Neural cell (in vitro differentiated cells): ENCODE measurements around the gene ARHGEF16. TPM values are rescaled to one million over a fixed set of nuclear protein-coding genes. Genes with fewer than 3 reads are reported as not detected.

Experiments
- H2AFZ ChIP-seq: fragments of 200-600, 300-800 bp; sonication (generic), shearing (Covaris generic); 2 replicates; pipeline ENCODE4 v1.6.0; 2014; ENCODE audit warnings: low read depth, mild to moderate bottlenecking, antibody characterized with exemption, low read length, moderate library complexity
- H3F3A ChIP-seq: fragments of 200-600 bp; shearing (Covaris generic); 2 replicates; pipeline ENCODE4 v1.6.1; 2016; ENCODE audit warnings: mild to moderate bottlenecking, moderate library complexity, mixed read lengths, antibody characterized with exemption, low read length; ENCODE audit not compliant: insufficient read depth, poor library complexity, severe bottlenecking
- H3K27ac ChIP-seq: fragments of 200-600, 300-800 bp; sonication (generic), shearing (Covaris generic); 2 replicates; pipeline ENCODE4 v1.5.1; 2014; ENCODE audit warnings: mild to moderate bottlenecking, low read length, moderate library complexity
- H3K27me3 ChIP-seq: fragments of 300-800, 200-600 bp; sonication (generic), shearing (Covaris generic); 2 replicates; pipeline ENCODE4 v1.6.0; 2014; ENCODE audit warnings: mild to moderate bottlenecking, low read depth, low read length, moderate library complexity; ENCODE audit not compliant: insufficient read depth
- H3K36me3 ChIP-seq: fragments of 300-800, 200-600 bp; sonication (generic), shearing (Covaris generic); 2 replicates; pipeline ENCODE4 v1.5.1; 2014; ENCODE audit warnings: mild to moderate bottlenecking, antibody characterized with exemption, low read length, moderate library complexity; ENCODE audit not compliant: insufficient read depth
- H3K4me2 ChIP-seq: fragments of 300-800, 200-600 bp; sonication (generic), shearing (Covaris generic); 2 replicates; pipeline ENCODE4 v1.6.0; 2014; ENCODE audit warnings: mild to moderate bottlenecking, low read length
- H3K4me3 ChIP-seq: fragments of 300-800, 200-600 bp; sonication (generic), shearing (Covaris generic); 2 replicates; pipeline ENCODE4 v1.5.1; 2014; ENCODE audit warnings: mild to moderate bottlenecking, low read length, moderate library complexity
- H3K79me2 ChIP-seq: fragments of 200-600 bp; shearing (Covaris generic); replicated peaks from 2 replicates; pipeline ENCODE4 v1.6.0; 2014; ENCODE audit warnings: mild to moderate bottlenecking, low read length, moderate library complexity; ENCODE audit not compliant: insufficient read depth
- H3K9ac ChIP-seq: fragments of 300-800, 200-600 bp; sonication (generic), shearing (Covaris generic); 2 replicates; pipeline ENCODE4 v1.6.1; 2016; ENCODE audit warnings: mild to moderate bottlenecking, low read length, mixed read lengths
- H3K9me2 ChIP-seq: fragments of 200-600 bp; shearing (Covaris generic); 2 replicates; pipeline ENCODE4 v1.6.1; 2016; ENCODE audit warnings: mild to moderate bottlenecking, low read length, mixed read lengths; ENCODE audit not compliant: insufficient read depth
- H3K9me3 ChIP-seq: fragments of 200-600, 300-800 bp; sonication (generic), shearing (Covaris generic); 2 replicates; pipeline ENCODE4 v1.6.1; 2016; ENCODE audit warnings: mild to moderate bottlenecking, mixed run types, low read length, moderate library complexity, mixed read lengths
- H4K20me1 ChIP-seq: fragments of 200-600 bp; shearing (Covaris generic); 2 replicates; pipeline ENCODE4 v1.6.1; 2016; ENCODE audit warnings: mild to moderate bottlenecking, mixed run types; ENCODE audit not compliant: insufficient read depth
- CTCF ChIP-seq: fragments of 450-650 bp; IDR thresholded peaks from 2 replicates; pipeline ENCODE4 v1.5.1; 2014; ENCODE audit warnings: antibody characterized with exemption, mild to moderate bottlenecking, moderate library complexity; ENCODE audit not compliant: poor library complexity, severe bottlenecking
- EP300 ChIP-seq: fragments of 450-650 bp; conservative IDR thresholded peaks from 2 replicates; pipeline ENCODE4 v1.6.1; 2014; ENCODE audit warnings: antibody characterized with exemption, mild to moderate bottlenecking, moderate library complexity; ENCODE audit not compliant: poor library complexity, severe bottlenecking
- EZH2 ChIP-seq: fragments of 200-600, 300-800 bp; shearing (Covaris generic), sonication (generic); IDR thresholded peaks from 2 replicates; pipeline ENCODE4 v1.6.1; 2014; ENCODE audit warnings: antibody characterized with exemption, low read length, borderline replicate concordance, mild to moderate bottlenecking; ENCODE audit not compliant: insufficient read depth, poor library complexity, severe bottlenecking
- MXI1 ChIP-seq: fragments of 450-650 bp; conservative IDR thresholded peaks from 2 replicates; pipeline ENCODE4 v1.6.1; 2014; ENCODE audit warnings: antibody characterized with exemption, mild to moderate bottlenecking; ENCODE audit not compliant: poor library complexity, severe bottlenecking
- POLR2AphosphoS5 ChIP-seq: IDR thresholded peaks from 2 replicates; pipeline ENCODE4 v1.6.1; 2012
- RAD21 ChIP-seq: fragments of 450-650 bp; conservative IDR thresholded peaks from 2 replicates; pipeline ENCODE4 v1.6.1; 2014; ENCODE audit warnings: antibody characterized with exemption, mild to moderate bottlenecking, moderate library complexity
- REST ChIP-seq: IDR thresholded peaks from 2 replicates; pipeline ENCODE4 v1.6.1; 2012; ENCODE audit warnings: borderline replicate concordance
- SMC3 ChIP-seq: fragments of 450-650 bp; conservative IDR thresholded peaks from 2 replicates; pipeline ENCODE4 v1.6.1; 2014; ENCODE audit warnings: antibody characterized with exemption, mild to moderate bottlenecking, moderate library complexity; ENCODE audit not compliant: poor library complexity
- TAF1 ChIP-seq: IDR thresholded peaks from 2 replicates; pipeline ENCODE4 v1.6.1; 2012; ENCODE audit warnings: low read depth
- polyA plus RNA-seq: library from polyadenylated mRNA; depleted of rRNA; stranded (reverse); fragments of >200 nt; gene quantifications from 2 replicates; pipeline ENCODE4 v1.2.3, GENCODE V29; 2014

Gene ARHGEF16
- polyA plus RNA-seq, 1 donor from 2014 or later = 0.64 TPM

DNA sequence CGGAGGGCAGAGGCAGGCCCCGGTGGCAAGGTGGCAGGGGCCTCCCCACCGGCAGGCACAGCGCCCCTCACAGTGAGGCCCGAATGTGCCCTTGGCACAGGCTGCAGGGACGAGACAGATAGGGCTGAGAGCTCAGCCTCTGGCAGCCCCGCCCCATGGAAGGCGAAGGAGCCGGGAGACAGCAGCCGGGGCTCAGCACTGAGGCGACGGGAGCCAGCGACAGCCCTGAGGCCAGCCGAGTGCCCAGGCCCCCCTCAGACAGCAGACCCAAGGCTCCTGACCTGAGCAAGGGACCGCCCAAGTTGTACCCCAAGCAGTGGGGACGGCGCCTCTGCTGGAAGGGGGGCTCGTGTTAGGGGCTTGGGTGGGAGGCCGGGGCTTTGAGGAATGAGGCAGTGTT, 43.1 kb downstream of the ARHGEF16 start:
- H3K9ac ChIP-seq = no peak overlapping the region
- no peaks in the 10 kb centered on the region for H3K27me3 ChIP-seq
- no peaks in the 10 kb centered on the region for H3F3A ChIP-seq
- TF ChIP-seq EZH2 (no peak), SMC3 (no peak), TAF1 (no peak), RAD21 (no peak), MXI1 (no peak), POLR2AphosphoS5 (no peak), CTCF (no peak), EP300 (no peak), REST (no peak)
- no peak overlapping the region for H2AFZ ChIP-seq
- H3K4me2 ChIP-seq = no peak overlapping the region
- no peaks in the 10 kb centered on the region for H3K9me3 ChIP-seq
- H3K36me3 ChIP-seq = no peaks in the 10 kb centered on the region
- H3K9me2 ChIP-seq = no peaks in the 10 kb centered on the region
- H3K79me2 ChIP-seq = no peaks in the 10 kb centered on the region
- no peak overlapping the region for H3K27ac ChIP-seq
- no peaks in the 10 kb centered on the region for H4K20me1 ChIP-seq
- H3K4me3 ChIP-seq = no peak overlapping the region

DNA sequence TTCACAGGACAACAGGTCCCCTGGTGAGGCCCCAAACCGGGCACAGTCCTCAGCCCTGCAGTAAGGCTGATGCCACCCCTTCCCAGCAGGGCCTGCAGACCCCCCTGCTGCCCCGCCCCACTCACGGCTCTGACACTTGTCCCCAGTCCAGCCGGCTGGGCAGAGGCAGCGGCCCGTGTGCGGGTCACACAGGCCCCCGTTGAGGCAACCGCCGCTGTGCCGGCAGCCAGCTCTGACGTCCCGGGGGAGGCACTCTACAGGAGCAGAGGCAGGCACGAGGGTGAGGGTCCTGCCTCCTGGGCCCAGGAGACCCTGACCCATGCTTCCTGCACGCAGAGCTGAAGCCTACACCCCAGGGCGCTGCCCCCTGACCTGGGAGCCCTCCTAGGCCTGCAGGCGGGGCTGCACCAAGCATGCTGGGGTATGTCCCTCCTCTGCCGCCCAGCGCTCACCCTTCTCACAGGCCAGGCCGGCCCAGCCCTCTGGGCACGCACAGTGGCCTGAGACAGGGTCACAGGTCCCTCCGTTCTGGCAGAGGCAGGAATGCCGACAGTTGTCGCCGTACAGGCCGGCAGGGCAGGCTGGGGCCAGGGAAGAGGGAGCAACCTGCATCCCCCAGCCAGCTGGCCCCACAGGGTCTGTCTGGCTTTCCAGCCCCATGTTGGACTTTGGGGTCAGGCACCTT, 43.9 kb downstream of the ARHGEF16 start:
- H4K20me1 ChIP-seq = no peaks in the 10 kb centered on the region
- H3K4me2 ChIP-seq = no peak overlapping the region
- TF ChIP-seq REST (no peak), RAD21 (no peak), MXI1 (no peak), SMC3 (no peak), TAF1 (no peak), CTCF (no peak), EZH2 (no peak), EP300 (no peak), POLR2AphosphoS5 (no peak)
- H3K27ac ChIP-seq = no peak overlapping the region
- no peaks in the 10 kb centered on the region for H3K27me3 ChIP-seq
- no peak overlapping the region for H3K9ac ChIP-seq
- no peak overlapping the region for H2AFZ ChIP-seq
- H3K79me2 ChIP-seq = no peaks in the 10 kb centered on the region
- no peaks in the 10 kb centered on the region for H3K36me3 ChIP-seq
- no peaks in the 10 kb centered on the region for H3F3A ChIP-seq
- no peaks in the 10 kb centered on the region for H3K9me2 ChIP-seq
- H3K9me3 ChIP-seq = no peaks in the 10 kb centered on the region
- no peak overlapping the region for H3K4me3 ChIP-seq
